Hematopoietic multipotent progenitor cell treated with erythropoietin and hydrocortisone succinate and interleukin-3 and kit ligand, for 17 days (in vitro differentiated cells): ENCODE measurements around the gene TSPO.
A peak's percentile ranks its signal among the peaks of the same experiment; 100 is the strongest.
"Not testable (repeated sequence)": the region's sequence is repeated elsewhere in the genome, so short reads cannot be mapped to it uniquely, and the experiment has no call there.

ENCODE experiments used
- DNase-seq: peaks from one replicate; pipeline ENCODE4 v3.0.0-alpha.2; 2015; ENCODE audit warnings: low spot score

The TSPO gene

GRCh38 chr22:43131773-43132501 lies 19.4 kb upstream of the TSPO start:
- DNase-seq = no peak

DNA sequence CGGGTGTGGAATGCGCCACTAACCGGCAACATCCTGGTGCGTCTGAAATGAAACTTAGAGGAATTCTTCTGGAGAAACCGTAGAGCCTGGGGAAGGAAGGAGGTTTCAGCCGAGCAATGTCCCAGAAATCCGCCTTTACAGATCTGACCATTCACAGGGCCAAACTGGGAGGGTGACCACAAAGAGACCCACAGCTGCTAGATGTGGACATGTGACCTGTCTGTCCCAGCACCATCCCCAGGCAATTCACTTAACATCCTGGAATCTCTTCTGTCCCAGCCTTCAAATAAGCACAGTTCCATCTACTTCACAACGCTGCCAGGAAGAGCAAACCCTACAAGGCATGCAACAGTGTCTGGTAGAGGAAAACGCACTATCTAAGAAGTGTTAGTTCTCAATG lies 18.0 kb upstream of the TSPO start:
- no peak for DNase-seq

- no peak for DNase-seq
Measured at GRCh38 chr22:43134553-43134952, 16.8 kb upstream of the TSPO start.

DNA sequence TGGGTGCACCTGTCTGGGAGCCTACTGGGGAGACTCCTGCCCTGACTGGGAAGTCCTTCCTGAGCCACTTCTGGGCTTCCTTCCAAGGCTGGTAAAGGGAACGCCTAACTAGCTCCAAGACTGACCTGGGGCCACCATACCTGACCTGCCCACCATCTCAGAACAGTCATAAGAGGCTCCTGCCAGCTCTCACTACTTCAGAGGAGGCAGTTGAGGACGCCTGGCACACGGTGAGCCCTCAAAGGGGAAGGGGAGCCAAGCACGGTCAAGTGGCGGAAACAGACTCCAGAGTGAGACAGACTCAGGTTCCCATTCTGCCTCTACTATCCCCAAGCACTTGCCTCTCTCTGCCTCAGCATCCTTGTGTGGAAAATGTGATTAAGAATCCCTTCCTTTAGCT lies 15.8 kb upstream of the TSPO start:
- no peak for DNase-seq

DNA sequence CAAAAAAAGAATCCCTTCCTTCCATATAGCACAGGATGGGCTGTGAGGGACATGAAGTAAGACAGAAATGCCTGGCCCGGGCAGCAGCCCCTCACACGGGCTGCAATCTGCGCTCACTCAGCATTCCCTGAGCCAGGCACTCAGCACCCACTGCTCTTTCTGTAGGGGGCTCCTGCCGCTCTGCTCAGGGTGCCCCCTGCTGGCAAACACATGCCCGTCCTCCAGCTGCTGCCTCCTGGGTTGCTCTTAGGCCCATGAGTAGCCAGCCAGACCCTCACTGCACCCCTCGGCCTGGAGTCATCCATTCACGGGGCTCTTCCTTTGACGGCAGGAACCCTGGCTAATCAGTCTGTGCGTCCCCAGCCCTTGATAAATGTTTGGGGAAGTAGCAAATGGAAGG lies 15.1 kb upstream of the TSPO start:
- DNase-seq = peak; percentile 42

DNA sequence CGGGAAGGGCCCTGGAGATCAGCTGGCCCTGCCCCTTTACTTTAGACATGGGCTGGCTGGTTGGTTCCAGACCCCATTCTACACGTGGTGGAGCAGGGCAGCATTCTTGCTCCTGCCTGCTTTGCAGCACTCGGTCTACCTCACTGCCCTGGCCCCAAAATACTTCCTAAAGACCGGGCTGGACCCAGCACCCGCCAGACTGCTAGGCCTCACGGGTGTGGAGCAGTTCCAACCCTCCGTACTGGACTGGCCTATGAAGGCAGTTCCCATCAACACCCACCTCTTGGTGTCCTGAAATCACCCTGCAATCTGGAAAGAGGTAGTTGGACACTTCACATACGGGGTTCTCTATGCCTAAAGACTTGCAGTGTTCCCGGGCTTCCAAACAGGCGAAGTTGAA lies 14.6 kb upstream of the TSPO start:
- no peak for DNase-seq

DNA sequence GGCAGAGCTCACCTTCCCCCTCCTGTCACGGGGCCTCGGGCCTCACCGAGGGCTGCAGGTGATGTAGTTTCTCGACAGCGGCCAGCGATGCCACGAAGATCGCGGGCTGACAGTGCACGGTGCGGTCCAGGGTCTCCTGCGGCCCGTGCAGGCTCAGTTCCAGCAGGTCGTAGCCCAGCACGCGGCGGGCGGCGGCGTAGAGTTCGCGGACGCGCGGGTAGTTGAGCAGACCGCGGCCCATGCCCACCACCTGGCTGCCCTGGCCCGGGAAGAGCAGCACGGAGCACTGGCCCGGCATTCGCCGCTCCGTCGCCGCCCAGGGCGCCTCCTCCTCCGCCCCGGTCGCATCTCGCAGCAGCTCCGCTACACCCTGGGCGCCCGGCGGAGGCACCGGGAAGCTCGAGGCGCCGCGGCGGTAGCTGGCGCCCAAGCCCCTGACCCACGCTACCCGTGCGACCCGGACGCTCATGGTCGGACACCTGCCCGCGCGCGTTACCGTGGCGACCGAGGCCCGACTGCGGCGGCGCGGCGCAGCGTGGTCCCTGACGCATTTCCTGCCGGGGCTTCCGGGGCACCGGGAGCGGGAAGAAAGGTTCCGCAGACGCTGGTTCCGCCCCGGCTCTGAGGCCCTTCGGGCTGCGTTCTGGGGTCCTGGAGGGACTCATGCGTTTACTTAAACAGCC lies 8.3 kb upstream of the TSPO start, which contains the start of gene MCAT:
TSS of gene MCAT (minus strand) at position 519 of the 683 bp plus-strand sequence. CDS start at position 469, 50 bp downstream.
- peak; percentile 83 for DNase-seq

- no peak for DNase-seq
Measured at GRCh38 chr22:43144949-43145348, 6.4 kb upstream of the TSPO start.

GRCh38 chr22:43145371-43145770 lies 6.0 kb upstream of the TSPO start:
- not testable (repeated sequence) for DNase-seq

DNA sequence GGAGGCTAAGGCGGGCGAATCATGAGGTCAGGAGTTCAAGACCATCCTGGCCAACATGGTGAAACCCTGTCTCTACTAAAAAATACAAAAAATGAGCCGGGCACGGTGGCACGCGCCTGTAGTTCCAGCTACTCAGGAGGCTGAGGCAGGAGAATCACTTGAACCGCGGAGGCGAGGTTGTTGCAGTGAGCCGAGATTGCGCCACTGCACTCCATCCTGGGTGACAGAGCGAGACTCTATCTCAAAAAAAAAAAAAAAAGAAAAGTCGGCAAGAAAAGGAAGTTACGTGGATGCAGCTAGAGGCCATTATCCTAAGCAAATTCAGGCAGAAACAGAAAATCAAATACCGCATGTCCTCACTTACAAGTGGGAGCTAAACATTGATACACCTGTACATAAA lies 5.0 kb upstream of the TSPO start:
- DNase-seq = not testable (repeated sequence)

DNA sequence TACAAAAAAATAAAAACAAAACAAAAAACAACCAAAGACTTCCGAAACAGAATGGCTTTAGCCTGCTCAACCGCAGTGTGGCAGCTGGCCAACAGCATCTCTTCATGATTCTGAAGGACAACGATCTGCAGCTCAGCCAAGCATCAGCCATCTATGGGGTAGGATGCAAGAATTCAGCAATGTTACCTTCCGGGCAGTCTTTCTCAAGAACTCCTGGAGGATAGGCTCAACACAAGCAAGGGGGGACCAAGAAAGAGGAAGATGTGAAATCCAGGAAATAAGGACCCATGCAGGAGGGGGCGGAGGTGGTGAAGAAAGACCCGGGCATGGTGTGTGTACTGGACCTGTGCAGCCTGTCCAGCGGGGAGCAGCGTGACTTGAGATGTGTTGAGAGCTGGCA lies 3.5 kb upstream of the TSPO start:
- no peak for DNase-seq

DNA sequence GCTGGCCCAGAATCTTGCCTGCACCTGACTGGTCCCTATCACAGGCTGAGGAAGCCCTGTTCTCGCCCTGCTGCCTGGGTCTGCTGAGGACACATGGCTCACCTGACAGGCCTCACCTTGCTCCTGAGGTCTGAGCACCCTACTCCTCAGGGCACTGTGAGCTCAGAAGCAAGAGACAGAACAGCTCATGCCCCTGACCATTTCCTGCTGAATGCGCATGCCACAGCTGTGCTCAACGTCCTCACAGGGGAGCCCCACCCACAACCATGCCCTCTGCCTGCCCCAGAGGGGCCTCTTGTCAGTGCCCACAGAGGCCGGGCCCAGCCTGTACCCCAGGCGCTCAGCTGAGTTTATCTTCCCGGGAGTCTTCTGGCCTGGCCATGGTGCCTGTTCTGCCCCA lies 2.8 kb upstream of the TSPO start:
- no peak for DNase-seq

DNA sequence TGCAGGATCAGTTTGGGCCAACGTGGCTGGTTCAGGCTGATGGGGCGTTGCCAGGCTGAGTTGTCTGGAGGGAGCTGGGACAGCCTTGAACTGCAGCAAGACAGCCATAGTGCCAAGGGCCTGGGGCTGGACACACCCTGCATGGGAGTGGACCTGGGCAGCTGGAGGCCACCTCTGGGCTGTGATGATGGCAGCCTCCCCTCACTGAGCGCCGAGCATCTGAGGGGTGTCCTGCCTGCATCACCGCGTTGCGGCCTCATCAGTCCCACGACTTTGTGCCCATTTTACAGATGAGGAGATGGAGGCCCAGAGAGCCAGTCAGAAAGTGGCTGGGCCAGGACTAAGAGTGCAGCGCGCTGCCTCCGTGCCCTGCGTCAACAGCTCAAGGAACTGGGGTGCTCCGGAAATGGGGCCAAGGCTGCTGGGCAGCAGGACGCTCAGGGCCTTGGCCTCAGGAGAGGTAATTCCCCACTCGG lies 590 bp upstream of the TSPO start:
- DNase-seq = no peak

DNA sequence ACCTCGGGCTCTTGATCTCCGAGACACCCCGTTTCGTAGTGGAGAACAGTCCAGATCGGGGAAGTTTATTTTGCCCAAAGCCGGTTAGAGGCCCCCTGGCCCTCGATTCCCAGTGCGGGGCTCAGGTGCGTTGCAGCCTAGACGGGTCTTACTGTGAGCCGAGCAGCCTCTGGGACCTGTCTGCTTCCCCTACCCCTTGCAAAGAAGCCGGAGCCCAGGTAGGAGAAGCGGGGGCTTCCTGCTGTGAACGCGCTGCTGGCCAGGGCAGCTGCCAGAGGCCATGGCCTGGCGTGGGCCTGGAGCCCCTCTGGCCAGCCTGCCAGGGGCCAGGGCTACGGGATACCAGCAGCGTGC lies 621 bp downstream of the TSPO start:
- DNase-seq = no peak

GRCh38 chr22:43152357-43153071 lies 1.2 kb downstream of the TSPO start:
- DNase-seq = peak; percentile 83

DNA sequence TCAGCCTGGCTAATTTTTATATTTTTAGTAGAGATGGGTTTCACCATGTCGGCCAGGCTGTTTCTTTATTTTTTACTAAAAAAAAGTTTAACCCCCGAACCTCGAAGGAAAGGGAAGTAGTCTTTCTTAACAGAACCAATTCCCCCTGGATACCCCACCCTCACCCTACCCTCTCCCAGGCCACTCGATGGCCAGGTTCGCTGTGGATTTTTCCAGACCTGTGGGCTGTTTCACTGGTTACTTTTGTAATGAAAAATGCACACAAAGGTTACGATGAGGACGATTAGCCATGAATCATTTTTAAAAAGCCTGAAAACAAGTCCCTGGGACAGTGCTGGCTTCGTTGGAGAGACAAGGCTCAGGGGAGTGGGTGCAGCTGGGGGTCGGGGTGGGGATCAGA lies 2.5 kb downstream of the TSPO start:
- DNase-seq = no peak

- no peak for DNase-seq
Measured at GRCh38 chr22:43154887-43155536, 3.7 kb downstream of the TSPO start.

DNA sequence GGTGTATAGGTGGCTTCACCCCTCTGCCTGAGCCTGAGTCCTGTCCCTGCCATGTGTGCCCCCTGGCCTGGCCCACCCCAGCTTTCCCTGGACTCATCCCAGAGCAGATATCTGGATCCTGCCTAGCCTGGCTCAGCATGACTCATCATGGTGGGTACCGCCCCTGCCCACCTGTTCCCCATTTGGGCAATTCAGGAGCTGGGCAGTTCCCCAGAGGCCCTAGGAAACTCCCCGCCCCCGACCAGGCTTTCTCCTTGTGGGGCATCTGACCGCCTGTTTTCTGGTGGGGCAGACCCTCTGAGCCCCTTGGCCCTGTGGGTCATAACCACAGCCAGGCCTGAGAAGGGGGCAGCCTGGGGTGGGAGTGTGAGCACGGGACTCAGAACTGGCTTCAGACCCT lies 4.4 kb downstream of the TSPO start:
- DNase-seq = no peak

- no peak for DNase-seq
Measured at GRCh38 chr22:43156413-43156812, 5.1 kb downstream of the TSPO start.

DNA sequence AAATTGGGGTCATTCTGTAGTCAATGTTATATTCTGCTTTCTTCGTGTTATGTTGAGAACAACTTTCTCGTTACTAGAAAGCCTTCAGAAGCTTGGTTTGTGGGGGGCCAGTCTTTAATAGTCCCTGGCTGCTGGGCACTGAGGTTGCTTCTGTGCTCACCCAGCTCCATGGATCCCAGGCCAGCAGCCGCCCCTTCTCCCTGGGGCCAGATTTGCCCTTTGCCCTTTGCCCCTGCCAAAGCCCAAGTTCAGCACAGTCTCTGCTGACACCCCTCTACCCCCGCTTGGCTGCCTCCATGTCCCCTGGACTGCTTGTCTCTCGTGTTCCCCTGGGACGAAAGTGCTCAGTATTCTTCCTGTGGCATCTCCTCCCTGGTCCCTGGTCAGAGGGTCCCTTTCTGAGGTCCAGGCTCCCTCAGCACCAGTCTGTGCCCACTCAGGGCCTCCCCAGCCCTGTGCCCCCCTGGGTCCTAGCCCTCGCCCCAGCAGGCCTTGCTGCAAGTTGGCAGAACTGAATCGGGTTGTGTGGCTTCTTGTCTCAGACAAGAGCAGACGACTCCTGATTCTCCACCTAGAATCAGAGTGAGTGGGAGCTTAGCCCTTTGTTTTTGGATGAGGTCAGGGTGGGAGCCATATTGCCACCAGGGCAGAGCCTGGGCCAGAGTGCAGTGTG lies 6.7 kb downstream of the TSPO start:
- no peak for DNase-seq

- DNase-seq = no peak
Measured at GRCh38 chr22:43158778-43159483, 7.6 kb downstream of the TSPO start.
